H1 (cell line): ENCODE measurements around the gene CHST8.

ENCODE experiments used
- CHD7 ChIP-seq: fragments of 300-600 bp; sonication (generic); IDR thresholded peaks from 2 replicates; pipeline ENCODE4 v1.7.1; 2012; ENCODE audit warnings: low read length, moderate library complexity, mild to moderate bottlenecking, inconsistent platforms; ENCODE audit not compliant: insufficient replicate concordance
- CTCF ChIP-seq, 3 experiments: IDR thresholded peaks; 1 replicate in 2 of 3; 2 replicates in 1 of 3; pipeline versions ENCODE4 v1.5.1 to v1.6.1; 2011; ENCODE audit warnings: low read length in 3 of 3, mild to moderate bottlenecking in 3 of 3, inconsistent platforms in 2 of 3, low read depth in 1 of 3, moderate library complexity in 1 of 3; ENCODE audit not compliant: insufficient read depth in 1 of 3; ENCODE audit errors: control extremely low read depth in 1 of 3
- POLR2AphosphoS5 ChIP-seq: IDR thresholded peaks from 2 replicates; pipeline ENCODE4 v1.6.1; 2011; ENCODE audit warnings: low read depth, low read length
- TBP ChIP-seq: IDR thresholded peaks from 2 replicates; pipeline ENCODE4 v1.6.1; 2011; ENCODE audit warnings: low read depth, low read length, improper control_type of control experiment
- TCF12 ChIP-seq: IDR thresholded peaks from 2 replicates; pipeline ENCODE4 v1.6.1; 2011; ENCODE audit warnings: low read depth, mild to moderate bottlenecking, low read length

- TF ChIP-seq CTCF (IDR thresholded peaks at IDR 0.05; ENCODE audit: control extremely low read depth in 1 of 3, insufficient read depth in 1 of 3, low read depth in 1 of 3, low read length in 3 of 3) = no peak
- TF ChIP-seq TBP = no peak
- no peak for TF ChIP-seq TCF12
- no peak for TF ChIP-seq POLR2AphosphoS5
- no peak for TF ChIP-seq CHD7
Measured at GRCh38 chr19:33740811-33741396, 119.2 kb downstream of the CHST8 start.
